Left ventricle myocardium inferior (tissue), 1 donor: Measurements from ENCODE around the gene WASF3. TPM values are rescaled to one million over a fixed set of nuclear protein-coding genes. Genes with fewer than 3 reads are reported as not detected.

Source experiments
- DNase-seq: peaks from one replicate; pipeline ENCODE4 v3.0.0-alpha.2; 2020
- H3K27ac ChIP-seq: fragments of 200-600 bp; replicated peaks from 2 replicates; pipeline ENCODE4 v1.8.0; 2021
- H3K27me3 ChIP-seq: fragments of 200-600 bp; 2 replicates; pipeline ENCODE4 v1.8.0; 2021; ENCODE audit warnings: low read depth
- H3K36me3 ChIP-seq: fragments of 200-600 bp; 2 replicates; pipeline ENCODE4 v1.8.0; 2021
- H3K4me1 ChIP-seq: fragments of 200-600 bp; 2 replicates; pipeline ENCODE4 v1.8.0; 2021
- H3K4me3 ChIP-seq: fragments of 200-600 bp; 2 replicates; pipeline ENCODE4 v1.8.0; 2021; ENCODE audit warnings: mild to moderate bottlenecking, moderate library complexity
- H3K9me3 ChIP-seq: fragments of 200-600 bp; replicated peaks from 2 replicates; pipeline ENCODE4 v1.8.0; 2021
- intact Hi-C: fragments of 100-400 bp; cut with micrococcal nuclease; formaldehyde crosslinking; loops from one replicate; pipeline ENCODE4 v1.11.0; 2022
- total RNA-seq: library from RNA; stranded (reverse); fragmentation: NEBNext Ultra II Directional; extraction: Animal tissue kit (Norgen Biotek cat#: 25700); gene quantifications from one replicate; pipeline ENCODE4 v1.2.1, GENCODE V29; 2021
- TF ChIP-seq, protein P1 (sequence below): fragments of 200-600 bp; IDR thresholded peaks from 2 replicates; pipeline ENCODE4 v1.8.0; 2021; ENCODE audit warnings: antibody characterized with exemption, mild to moderate bottlenecking, borderline replicate concordance
- donor health status: DM: no; HTN: yes; CAD: no; lungs with severe emphysema.

The WASF3 gene
- total RNA-seq, 1 donor from 2014 or later = 12.6 TPM

DNA sequence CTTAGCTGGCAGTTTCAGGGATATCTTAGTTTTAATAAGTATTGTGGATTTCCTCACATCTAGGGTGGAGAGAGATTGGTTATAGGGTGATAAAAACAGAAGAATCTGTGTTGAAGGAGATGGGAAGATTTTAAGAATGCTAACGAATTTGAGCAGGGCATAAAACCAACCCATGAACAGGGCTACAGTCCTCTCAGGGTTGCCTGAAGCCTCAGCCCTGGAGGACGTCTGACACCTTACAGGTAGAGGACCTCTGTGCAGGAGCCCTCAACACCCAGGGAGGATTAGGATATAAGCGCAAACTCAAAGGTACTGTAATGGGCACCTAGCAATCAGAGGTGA is 461 bp upstream of the WASF3 start:
- Histone ChIP-seq H3K9me3 (no peaks in the 10 kb centered on the region), H3K4me1 (peaks cover 30% of the 10 kb centered on the region), H3K27me3 (peaks cover 21% of the 10 kb centered on the region), H3K27ac (no peak overlapping the region), H3K36me3 (no peaks in the 10 kb centered on the region), H3K4me3 (peak overlapping the region; percentile 90)
- TF ChIP-seq, protein P1, sequence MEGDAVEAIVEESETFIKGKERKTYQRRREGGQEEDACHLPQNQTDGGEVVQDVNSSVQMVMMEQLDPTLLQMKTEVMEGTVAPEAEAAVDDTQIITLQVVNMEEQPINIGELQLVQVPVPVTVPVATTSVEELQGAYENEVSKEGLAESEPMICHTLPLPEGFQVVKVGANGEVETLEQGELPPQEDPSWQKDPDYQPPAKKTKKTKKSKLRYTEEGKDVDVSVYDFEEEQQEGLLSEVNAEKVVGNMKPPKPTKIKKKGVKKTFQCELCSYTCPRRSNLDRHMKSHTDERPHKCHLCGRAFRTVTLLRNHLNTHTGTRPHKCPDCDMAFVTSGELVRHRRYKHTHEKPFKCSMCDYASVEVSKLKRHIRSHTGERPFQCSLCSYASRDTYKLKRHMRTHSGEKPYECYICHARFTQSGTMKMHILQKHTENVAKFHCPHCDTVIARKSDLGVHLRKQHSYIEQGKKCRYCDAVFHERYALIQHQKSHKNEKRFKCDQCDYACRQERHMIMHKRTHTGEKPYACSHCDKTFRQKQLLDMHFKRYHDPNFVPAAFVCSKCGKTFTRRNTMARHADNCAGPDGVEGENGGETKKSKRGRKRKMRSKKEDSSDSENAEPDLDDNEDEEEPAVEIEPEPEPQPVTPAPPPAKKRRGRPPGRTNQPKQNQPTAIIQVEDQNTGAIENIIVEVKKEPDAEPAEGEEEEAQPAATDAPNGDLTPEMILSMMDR = no peak
- no peak for DNase-seq
- intact Hi-C loops = no loop called here

DNA sequence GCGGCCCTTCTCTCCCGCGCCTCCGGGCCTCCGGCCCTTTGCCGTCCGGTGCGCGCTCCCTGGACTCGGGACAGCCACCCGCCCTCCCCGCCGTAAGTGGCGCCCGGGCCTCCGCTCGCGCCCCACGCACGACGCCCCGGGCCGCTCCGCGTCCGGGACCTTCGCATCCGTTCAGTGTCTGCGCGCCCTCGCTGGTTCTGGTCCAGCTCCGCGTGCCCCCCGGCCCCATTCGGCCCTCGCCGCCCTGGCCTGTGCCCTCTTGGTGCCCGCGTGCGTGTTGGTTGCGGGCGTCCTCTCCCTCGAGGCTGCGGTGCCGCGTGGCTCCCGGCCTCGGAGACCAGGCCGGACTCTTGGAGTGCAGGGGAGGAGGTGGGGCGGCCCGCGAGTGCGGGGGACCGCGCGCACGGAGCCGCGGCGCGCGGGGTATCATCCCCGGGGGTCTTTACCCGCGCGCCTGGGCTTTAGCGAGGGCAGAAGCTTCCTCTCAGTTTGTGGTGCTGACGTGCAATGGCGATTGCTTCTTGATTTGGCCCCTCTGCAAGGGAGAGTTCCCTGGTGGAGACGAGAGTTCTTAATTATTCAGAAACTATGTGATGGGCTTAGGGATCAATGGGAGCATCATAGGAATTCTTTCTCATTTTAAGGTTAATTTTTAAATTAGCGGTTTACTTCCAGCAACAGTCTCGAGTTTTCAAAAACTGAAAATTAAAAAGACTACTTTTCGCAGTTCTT is 757 bp downstream of the WASF3 start:
- Histone ChIP-seq H3K9me3 (no peaks in the 10 kb centered on the region), H3K36me3 (no peaks in the 10 kb centered on the region), H3K27me3 (peaks cover 16% of the 10 kb centered on the region), H3K4me3 (peak overlapping the region; percentile 90), H3K27ac (peak overlapping the region; percentile 84), H3K4me1 (peaks cover 35% of the 10 kb centered on the region)
- TF ChIP-seq, protein P1 = no peak
- intact Hi-C loops = no loop called here
- DNase-seq = peak; percentile 27

DNA sequence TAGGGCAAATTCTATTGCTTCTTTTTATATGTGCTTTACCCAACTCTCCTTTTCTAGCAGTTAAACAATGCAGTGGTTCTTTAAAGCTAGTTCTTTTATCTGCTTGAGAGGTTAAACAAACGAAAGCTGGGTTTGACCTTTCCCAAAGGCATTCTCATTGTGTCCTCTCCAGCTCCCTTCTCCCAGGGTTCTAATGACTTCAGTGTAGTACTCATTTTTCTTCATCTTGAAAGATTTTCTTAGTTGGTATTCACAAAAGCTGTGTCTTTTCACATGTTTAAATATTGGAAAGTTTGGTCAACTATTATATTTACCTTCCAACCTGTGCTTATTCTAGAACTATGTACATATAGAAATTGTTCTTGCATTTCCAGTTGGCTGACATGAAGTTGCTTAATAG is 1.5 kb downstream of the WASF3 start:
- H3K4me3 ChIP-seq = peak overlapping the region; percentile 90
- peaks cover 16% of the 10 kb centered on the region for H3K27me3 ChIP-seq
- no peaks in the 10 kb centered on the region for H3K36me3 ChIP-seq
- no peaks in the 10 kb centered on the region for H3K9me3 ChIP-seq
- H3K4me1 ChIP-seq = peaks cover 35% of the 10 kb centered on the region
- intact Hi-C loops = no loop called here
- DNase-seq = no peak
- H3K27ac ChIP-seq = no peak overlapping the region
- TF ChIP-seq, protein P1 = no peak

DNA sequence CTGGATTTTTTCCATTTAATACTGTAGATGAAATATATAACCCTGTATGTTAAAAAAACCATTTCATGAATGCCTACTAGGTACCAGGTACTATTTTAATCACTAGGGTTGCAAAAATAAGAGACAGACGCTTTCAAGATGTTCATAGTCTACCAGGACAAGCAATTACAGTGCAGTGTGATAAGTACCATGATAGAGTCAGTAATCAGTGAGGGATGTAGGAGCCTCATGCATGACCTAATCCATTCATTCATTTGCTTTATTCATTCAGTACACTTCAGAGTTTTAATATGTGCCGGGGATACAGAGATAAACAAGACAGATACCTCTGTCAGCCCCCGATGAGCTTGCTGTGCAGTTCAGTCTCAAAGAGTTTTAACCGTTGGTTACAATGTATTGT is 3.0 kb downstream of the WASF3 start:
- Histone ChIP-seq H3K27ac (no peak overlapping the region), H3K36me3 (no peaks in the 10 kb centered on the region), H3K4me1 (peaks cover 39% of the 10 kb centered on the region), H3K27me3 (peaks cover 13% of the 10 kb centered on the region), H3K9me3 (no peaks in the 10 kb centered on the region), H3K4me3 (no peak overlapping the region)
- TF ChIP-seq, protein P1 = no peak
- no peak for DNase-seq
- intact Hi-C loops = no loop called here

DNA sequence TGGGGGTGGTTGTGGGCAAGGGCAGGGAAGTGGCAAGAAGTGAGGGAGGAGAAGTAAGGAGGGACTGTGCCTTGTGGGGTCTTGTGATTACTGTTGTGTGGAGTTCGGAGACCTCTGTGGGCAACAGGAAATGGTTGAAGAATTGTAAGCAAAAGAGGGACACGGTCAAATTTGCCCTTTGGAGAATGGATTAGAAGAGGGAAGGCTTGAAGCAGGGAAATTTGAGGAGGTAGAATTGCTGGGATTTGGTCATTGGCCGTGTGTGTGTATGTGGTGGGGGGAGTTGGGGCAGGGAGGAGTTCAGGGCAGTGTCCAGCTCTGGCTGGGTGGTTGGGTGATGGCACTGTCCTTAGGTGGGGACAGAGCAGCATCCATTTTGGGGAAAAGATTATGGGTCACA is 3.6 kb downstream of the WASF3 start:
- Histone ChIP-seq H3K9me3 (no peaks in the 10 kb centered on the region), H3K4me3 (no peak overlapping the region), H3K27ac (peak overlapping the region; percentile 51), H3K36me3 (no peaks in the 10 kb centered on the region), H3K4me1 (peaks cover 39% of the 10 kb centered on the region), H3K27me3 (peaks cover 13% of the 10 kb centered on the region)
- no peak for DNase-seq
- intact Hi-C loops = no loop called here
- TF ChIP-seq, protein P1 = no peak
